Neuronal stem cell (in vitro differentiated cells): ENCODE results near the gene PRLHR.

Experiments
- DNase-seq: peaks from one replicate; pipeline ENCODE4 v3.0.0-alpha.2; 2013; ENCODE audit warnings: low spot score
- H2AFZ ChIP-seq: one replicate; pipeline ENCODE4 v1.6.1; 2013; ENCODE audit warnings: mild to moderate bottlenecking, low read length, inconsistent platforms
- H2AK5ac ChIP-seq: 2 replicates; pipeline ENCODE4 v1.6.1; 2013; ENCODE audit warnings: low read depth, mild to moderate bottlenecking, inconsistent platforms, low read length, moderate library complexity, mixed read lengths
- H2BK120ac ChIP-seq: 2 replicates; pipeline ENCODE4 v1.6.1; 2013; ENCODE audit warnings: low read depth, mild to moderate bottlenecking, inconsistent platforms, low read length, moderate library complexity, mixed read lengths
- H2BK12ac ChIP-seq: one replicate; pipeline ENCODE4 v1.6.1; 2013; ENCODE audit warnings: low read length, inconsistent platforms
- H2BK15ac ChIP-seq: 2 replicates; pipeline ENCODE4 v1.6.1; 2013; ENCODE audit warnings: mild to moderate bottlenecking, low read length, inconsistent platforms, mixed read lengths
- H2BK5ac ChIP-seq: one replicate; pipeline ENCODE4 v1.6.1; 2013; ENCODE audit warnings: inconsistent platforms, mild to moderate bottlenecking, low read length, moderate library complexity
- H3K14ac ChIP-seq: one replicate; pipeline ENCODE4 v1.6.1; 2013; ENCODE audit warnings: low read length, inconsistent platforms
- H3K18ac ChIP-seq: 2 replicates; pipeline ENCODE4 v1.6.1; 2013; ENCODE audit warnings: low read length, inconsistent platforms
- H3K23ac ChIP-seq: 2 replicates; pipeline ENCODE4 v1.6.1; 2013; ENCODE audit warnings: low read depth, mild to moderate bottlenecking, mixed read lengths, low read length, inconsistent platforms; ENCODE audit not compliant: poor library complexity
- H3K27ac ChIP-seq: replicated peaks from 3 replicates; pipeline ENCODE4 v1.5.1; 2013; ENCODE audit warnings: low read length, inconsistent platforms
- H3K27me3 ChIP-seq, 3 experiments: 2 replicates each; pipeline ENCODE4 v1.6.1; 2013; ENCODE audit warnings: low read length in 3 of 3, mild to moderate bottlenecking in 2 of 3, inconsistent platforms in 1 of 3, low read depth in 1 of 3, mixed read lengths in 1 of 3, moderate library complexity in 1 of 3; ENCODE audit not compliant: control insufficient read depth in 3 of 3, insufficient read depth in 3 of 3
- H3K36me3 ChIP-seq, 2 donors: replicated peaks in 1 of 2; 2 replicates each; pipeline ENCODE4 v1.6.1; 2013; ENCODE audit warnings: low read length in 2 of 2; ENCODE audit not compliant: control insufficient read depth in 2 of 2, insufficient read depth in 2 of 2
- H3K4ac ChIP-seq: 2 replicates; pipeline ENCODE4 v1.6.1; 2013; ENCODE audit warnings: inconsistent platforms, mild to moderate bottlenecking, low read length, moderate library complexity
- H3K4me1 ChIP-seq, 2 donors: 1 replicate in 1 of 2; 2 replicates in 1 of 2; pipeline ENCODE4 v1.6.1; 2013; ENCODE audit warnings: low read length in 2 of 2, low read depth in 1 of 2; ENCODE audit not compliant: control insufficient read depth in 2 of 2, insufficient read depth in 1 of 2
- H3K4me2 ChIP-seq: one replicate; pipeline ENCODE4 v1.6.1; 2013; ENCODE audit warnings: mild to moderate bottlenecking, low read length, inconsistent platforms; ENCODE audit not compliant: insufficient read depth, poor library complexity, severe bottlenecking
- H3K4me3 ChIP-seq, 2 donors: 2 replicates each; pipeline ENCODE4 v1.5.1; 2013; ENCODE audit warnings: low read length in 2 of 2, mild to moderate bottlenecking in 2 of 2, inconsistent platforms in 1 of 2, moderate library complexity in 1 of 2
- H3K79me1 ChIP-seq: one replicate; pipeline ENCODE4 v1.6.1; 2013; ENCODE audit warnings: low read depth, mild to moderate bottlenecking, inconsistent platforms, low read length, moderate library complexity
- H3K9ac ChIP-seq: one replicate; pipeline ENCODE4 v1.6.1; 2013; ENCODE audit warnings: mild to moderate bottlenecking, low read depth, low read length, inconsistent platforms; ENCODE audit not compliant: poor library complexity
- H3K9me3 ChIP-seq, 2 donors: replicated peaks in 1 of 2; 2 replicates each; pipeline versions ENCODE3 to v1.6.1; 2013; ENCODE audit warnings: low read length in 2 of 2, mild to moderate bottlenecking in 2 of 2, inconsistent platforms in 1 of 2, low read depth in 1 of 2, mixed read lengths in 1 of 2, moderate library complexity in 1 of 2; ENCODE audit not compliant: control insufficient read depth in 2 of 2, insufficient read depth in 1 of 2
- H4K8ac ChIP-seq: one replicate; pipeline ENCODE4 v1.6.1; 2013; ENCODE audit warnings: low read depth, mild to moderate bottlenecking, inconsistent platforms, low read length, moderate library complexity
- H4K91ac ChIP-seq: one replicate; pipeline ENCODE4 v1.6.1; 2013; ENCODE audit warnings: low read length, low read depth, mild to moderate bottlenecking, inconsistent platforms; ENCODE audit not compliant: poor library complexity
- WGBS, 2 donors: extraction: QIAGEN DNeasy Blood & Tissue Kit; methylation state at CpG; one replicate each; pipeline ENCODE4 v1.1.7; 2013; ENCODE audit warnings: missing lambda C conversion rate in 2 of 2, mixed read lengths in 1 of 2; ENCODE audit not compliant: insufficient read length in 2 of 2, insufficient replicate concordance in 1 of 2; ENCODE audit errors: extremely low coverage in 2 of 2; 5-methylcytosine and 5-hydroxymethylcytosine counted together

Gene PRLHR

GRCh38 chr10:118584181-118584954 is 11.1 kb downstream of the PRLHR start:
- no peak for DNase-seq
- Histone ChIP-seq H3K9me3 (peaks cover 0 to 2% of the 10 kb centered on the region in 2 donors), H4K91ac (no peak overlapping the region), H4K8ac (no peak overlapping the region), H3K14ac (no peak overlapping the region), H2BK15ac (no peak overlapping the region), H3K4me2 (no peak overlapping the region), H3K18ac (no peak overlapping the region), H2BK120ac (no peak overlapping the region), H3K4ac (no peak overlapping the region), H3K79me1 (no peaks in the 10 kb centered on the region), H3K36me3 (no peaks in the 10 kb centered on the region), H3K4me1 (peaks cover 0 to 3% of the 10 kb centered on the region in 2 donors), H3K23ac (no peak overlapping the region), H3K9ac (no peak overlapping the region), H2BK12ac (no peak overlapping the region), H2AK5ac (no peak overlapping the region), H3K4me3 (no peak overlapping the region), H3K27me3 (peaks cover 0 to 13% (median 0%) of the 10 kb centered on the region in 3 experiments), H3K27ac (no peak overlapping the region), H2BK5ac (no peak overlapping the region), H2AFZ (no peak overlapping the region)
- no CpG with 5 or more reads among the region's 6 CpGs for WGBS, 2 donors

DNA sequence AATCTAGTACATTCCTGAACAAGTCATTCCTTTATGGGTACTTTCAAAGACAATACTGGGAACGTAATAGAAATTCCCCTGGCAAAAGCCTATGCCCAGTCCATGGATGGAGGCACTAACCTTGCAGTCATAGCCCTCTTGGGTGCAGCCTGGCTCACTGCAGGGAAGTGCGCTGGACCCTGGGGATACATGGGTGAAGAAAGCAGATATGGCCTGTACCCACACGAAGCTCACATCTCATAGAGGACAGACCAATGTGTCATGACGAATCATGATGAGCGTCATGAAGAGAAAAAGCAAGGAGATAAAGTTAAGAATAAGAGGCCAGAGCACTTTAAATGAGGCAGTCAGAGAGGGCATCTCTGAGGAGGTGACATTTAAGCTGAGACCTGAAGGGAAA is 11.8 kb downstream of the PRLHR start:
- H2BK5ac ChIP-seq: no peak overlapping the region
- no peak overlapping the region for H2AK5ac ChIP-seq
- H3K4me2 ChIP-seq: no peak overlapping the region
- no peak overlapping the region for H3K18ac ChIP-seq
- H2BK15ac ChIP-seq: no peak overlapping the region
- no peak for DNase-seq
- no peak overlapping the region for H3K23ac ChIP-seq
- H2BK12ac ChIP-seq: no peak overlapping the region
- WGBS, 2 donors: no CpG with 5 or more reads among the region's 5 CpGs
- H3K27ac ChIP-seq: no peak overlapping the region
- no peak overlapping the region for H4K8ac ChIP-seq
- no peak overlapping the region for H3K9ac ChIP-seq
- H3K27me3 ChIP-seq: peaks cover 0 to 10% (median 0%) of the 10 kb centered on the region in 3 experiments
- H4K91ac ChIP-seq: no peak overlapping the region
- no peak overlapping the region for H3K14ac ChIP-seq
- H3K4ac ChIP-seq: no peak overlapping the region
- H3K36me3 ChIP-seq: no peaks in the 10 kb centered on the region
- peaks cover 0 to 2% of the 10 kb centered on the region in 2 donors for H3K9me3 ChIP-seq
- no peaks in the 10 kb centered on the region for H3K79me1 ChIP-seq
- peaks cover 0 to 3% of the 10 kb centered on the region in 2 donors for H3K4me1 ChIP-seq
- no peak overlapping the region for H3K4me3 ChIP-seq
- no peak overlapping the region for H2BK120ac ChIP-seq
- H2AFZ ChIP-seq: no peak overlapping the region

- H3K27me3 ChIP-seq: peaks cover 0 to 7% (median 0%) of the 10 kb centered on the region in 3 experiments
- DNase-seq: no peak
- no peaks in the 10 kb centered on the region for H3K79me1 ChIP-seq
- no peak overlapping the region for H2BK12ac ChIP-seq
- H3K27ac ChIP-seq: no peak overlapping the region
- no peak overlapping the region for H2BK15ac ChIP-seq
- H2BK120ac ChIP-seq: no peak overlapping the region
- H3K4me2 ChIP-seq: no peak overlapping the region
- no peak overlapping the region for H3K18ac ChIP-seq
- H2AFZ ChIP-seq: no peak overlapping the region
- no peak overlapping the region for H4K8ac ChIP-seq
- H4K91ac ChIP-seq: no peak overlapping the region
- peaks cover 0 to 2% of the 10 kb centered on the region in 2 donors for H3K9me3 ChIP-seq
- H3K4me1 ChIP-seq: no peaks in the 10 kb centered on the region
- no peak overlapping the region for H3K4ac ChIP-seq
- WGBS, 2 donors: no CpG with 5 or more reads among the region's 3 CpGs
- no peaks in the 10 kb centered on the region for H3K36me3 ChIP-seq
- H2AK5ac ChIP-seq: no peak overlapping the region
- H3K14ac ChIP-seq: no peak overlapping the region
- no peak overlapping the region for H3K9ac ChIP-seq
- H2BK5ac ChIP-seq: no peak overlapping the region
- no peak overlapping the region for H3K4me3 ChIP-seq
- H3K23ac ChIP-seq: no peak overlapping the region
These were observed 12.9 kb downstream of the PRLHR start for GRCh38 chr10:118582511-118582910.

GRCh38 chr10:118581340-118581739 is 14.1 kb downstream of the PRLHR start:
- no peak overlapping the region for H2BK5ac ChIP-seq
- no peak overlapping the region for H3K4ac ChIP-seq
- H3K27ac ChIP-seq: no peak overlapping the region
- no peak overlapping the region for H3K9ac ChIP-seq
- H3K9me3 ChIP-seq: peaks cover 0 to 2% of the 10 kb centered on the region in 2 donors
- H3K36me3 ChIP-seq: no peaks in the 10 kb centered on the region
- no peak overlapping the region for H3K23ac ChIP-seq
- H2BK12ac ChIP-seq: no peak overlapping the region
- no peak overlapping the region for H3K14ac ChIP-seq
- no peak overlapping the region for H3K4me3 ChIP-seq
- no peaks in the 10 kb centered on the region for H3K4me1 ChIP-seq
- no CpG with 5 or more reads among the region's 4 CpGs for WGBS, 2 donors
- no peaks in the 10 kb centered on the region for H3K79me1 ChIP-seq
- H2BK120ac ChIP-seq: no peak overlapping the region
- no peak overlapping the region for H3K4me2 ChIP-seq
- H3K27me3 ChIP-seq: peaks cover 0 to 16% (median 0%) of the 10 kb centered on the region in 3 experiments
- H3K18ac ChIP-seq: no peak overlapping the region
- no peak overlapping the region for H2AK5ac ChIP-seq
- H4K8ac ChIP-seq: no peak overlapping the region
- no peak overlapping the region for H4K91ac ChIP-seq
- H2AFZ ChIP-seq: no peak overlapping the region
- no peak overlapping the region for H2BK15ac ChIP-seq
- DNase-seq: no peak
